Measurements from ENCODE around the gene CARS1. TPM values are rescaled to one million over a fixed set of nuclear protein-coding genes. Genes with fewer than 3 reads are reported as not detected.

Gene CARS1
- total and polyA plus RNA-seq, 9 of the 15 experiments (the other 6 are each of a cell fraction or from before 2014, with no cell fraction given) = 14.4 to 106 (median 73.6) TPM

DNA sequence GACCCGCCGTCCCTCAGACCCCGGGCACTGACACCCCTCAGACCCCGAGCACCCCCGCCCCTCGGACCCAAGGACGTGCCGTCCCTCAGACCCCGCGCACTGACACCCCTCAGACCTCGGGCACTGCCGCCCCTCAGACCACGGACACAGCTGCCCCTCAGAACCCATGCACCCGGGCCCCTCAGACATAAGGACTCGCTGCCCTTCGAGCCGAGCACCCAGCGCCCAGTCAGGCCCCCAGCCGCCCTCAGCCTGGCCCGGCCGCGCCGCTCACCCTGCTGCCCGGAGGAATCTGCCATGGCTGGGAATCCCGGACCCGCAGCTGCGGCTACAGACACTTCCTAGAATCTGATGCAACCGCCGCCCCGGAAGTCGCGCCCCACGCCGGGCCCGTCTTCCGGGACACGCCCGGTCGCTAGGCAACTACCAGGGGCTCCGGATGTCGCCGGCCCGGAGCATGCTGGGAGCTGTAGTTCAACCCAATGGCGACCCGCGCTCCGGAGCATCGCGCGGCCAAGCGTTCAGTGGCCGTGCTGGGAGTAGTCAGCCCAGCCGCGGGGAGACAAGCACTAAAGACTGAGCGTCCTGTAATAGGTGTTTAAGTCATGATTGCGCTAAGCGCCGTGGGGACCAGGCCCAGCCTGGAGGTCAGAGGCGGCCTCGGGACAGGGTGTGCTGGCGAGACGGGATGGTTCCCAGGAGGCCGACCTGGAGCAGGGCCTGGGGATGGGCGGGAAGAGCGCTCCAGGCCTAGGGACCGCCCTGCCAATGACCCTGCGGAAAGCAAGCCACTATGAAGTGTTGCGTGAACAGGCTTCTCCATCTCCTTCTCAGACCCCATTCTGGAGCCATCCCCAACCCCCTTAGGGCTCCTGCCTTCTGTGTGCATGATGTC, at the start of gene CARS1 (continued):
- TF ChIP-seq ASH1L (IDR thresholded peaks at IDR 0.05; ENCODE audit: borderline replicate concordance, low read depth, partially characterized antibody) (no peak), ESRRA (IDR thresholded peaks at IDR 0.05; ENCODE audit: borderline replicate concordance, low read depth) (peak; percentile 44; the same call in 1 of the 2 replicates), RBM14 (IDR thresholded peaks at IDR 0.05; ENCODE audit: borderline replicate concordance, insufficient read depth, low read depth, low read length) (no peak), NFIC (IDR thresholded peaks at IDR 0.05) (no peak), ETS1 (conservative IDR thresholded peaks at IDR 0.05; ENCODE audit: control insufficient read depth, low read depth, low read length) (peak; percentile 99), ESRRB (CRISPR knock-in tag; IDR thresholded peaks at IDR 0.05; ENCODE audit: borderline replicate concordance) (no peak), PHF8 (IDR thresholded peaks at IDR 0.05; ENCODE audit: borderline replicate concordance, low read length) (peak; percentile 82), KHSRP (IDR thresholded peaks at IDR 0.05) (no peak), ZSCAN29 (IDR thresholded peaks at IDR 0.05) (no peak), HMGN3 (IDR thresholded peaks at IDR 0.05; ENCODE audit: borderline replicate concordance, extremely low read depth, insufficient read length, low read depth, low read length) (peak; percentile 88), GATAD2A (IDR thresholded peaks at IDR 0.05) (no peak), C11orf30 (IDR thresholded peaks at IDR 0.05; ENCODE audit: low read depth) (peak; percentile 10; the same call in 1 of the 2 replicates), KAT7 (CRISPR knock-in tag; IDR thresholded peaks at IDR 0.05; ENCODE audit: borderline replicate concordance) (peak; percentile 89; the same call in 1 of the 2 replicates), GATAD2B (IDR thresholded peaks at IDR 0.05; ENCODE audit: borderline replicate concordance) (no peak), RBFOX2 (IDR thresholded peaks at IDR 0.05; ENCODE audit: low read depth, low read length) (peak; percentile 100)
- TF ChIP-seq, protein P1, sequence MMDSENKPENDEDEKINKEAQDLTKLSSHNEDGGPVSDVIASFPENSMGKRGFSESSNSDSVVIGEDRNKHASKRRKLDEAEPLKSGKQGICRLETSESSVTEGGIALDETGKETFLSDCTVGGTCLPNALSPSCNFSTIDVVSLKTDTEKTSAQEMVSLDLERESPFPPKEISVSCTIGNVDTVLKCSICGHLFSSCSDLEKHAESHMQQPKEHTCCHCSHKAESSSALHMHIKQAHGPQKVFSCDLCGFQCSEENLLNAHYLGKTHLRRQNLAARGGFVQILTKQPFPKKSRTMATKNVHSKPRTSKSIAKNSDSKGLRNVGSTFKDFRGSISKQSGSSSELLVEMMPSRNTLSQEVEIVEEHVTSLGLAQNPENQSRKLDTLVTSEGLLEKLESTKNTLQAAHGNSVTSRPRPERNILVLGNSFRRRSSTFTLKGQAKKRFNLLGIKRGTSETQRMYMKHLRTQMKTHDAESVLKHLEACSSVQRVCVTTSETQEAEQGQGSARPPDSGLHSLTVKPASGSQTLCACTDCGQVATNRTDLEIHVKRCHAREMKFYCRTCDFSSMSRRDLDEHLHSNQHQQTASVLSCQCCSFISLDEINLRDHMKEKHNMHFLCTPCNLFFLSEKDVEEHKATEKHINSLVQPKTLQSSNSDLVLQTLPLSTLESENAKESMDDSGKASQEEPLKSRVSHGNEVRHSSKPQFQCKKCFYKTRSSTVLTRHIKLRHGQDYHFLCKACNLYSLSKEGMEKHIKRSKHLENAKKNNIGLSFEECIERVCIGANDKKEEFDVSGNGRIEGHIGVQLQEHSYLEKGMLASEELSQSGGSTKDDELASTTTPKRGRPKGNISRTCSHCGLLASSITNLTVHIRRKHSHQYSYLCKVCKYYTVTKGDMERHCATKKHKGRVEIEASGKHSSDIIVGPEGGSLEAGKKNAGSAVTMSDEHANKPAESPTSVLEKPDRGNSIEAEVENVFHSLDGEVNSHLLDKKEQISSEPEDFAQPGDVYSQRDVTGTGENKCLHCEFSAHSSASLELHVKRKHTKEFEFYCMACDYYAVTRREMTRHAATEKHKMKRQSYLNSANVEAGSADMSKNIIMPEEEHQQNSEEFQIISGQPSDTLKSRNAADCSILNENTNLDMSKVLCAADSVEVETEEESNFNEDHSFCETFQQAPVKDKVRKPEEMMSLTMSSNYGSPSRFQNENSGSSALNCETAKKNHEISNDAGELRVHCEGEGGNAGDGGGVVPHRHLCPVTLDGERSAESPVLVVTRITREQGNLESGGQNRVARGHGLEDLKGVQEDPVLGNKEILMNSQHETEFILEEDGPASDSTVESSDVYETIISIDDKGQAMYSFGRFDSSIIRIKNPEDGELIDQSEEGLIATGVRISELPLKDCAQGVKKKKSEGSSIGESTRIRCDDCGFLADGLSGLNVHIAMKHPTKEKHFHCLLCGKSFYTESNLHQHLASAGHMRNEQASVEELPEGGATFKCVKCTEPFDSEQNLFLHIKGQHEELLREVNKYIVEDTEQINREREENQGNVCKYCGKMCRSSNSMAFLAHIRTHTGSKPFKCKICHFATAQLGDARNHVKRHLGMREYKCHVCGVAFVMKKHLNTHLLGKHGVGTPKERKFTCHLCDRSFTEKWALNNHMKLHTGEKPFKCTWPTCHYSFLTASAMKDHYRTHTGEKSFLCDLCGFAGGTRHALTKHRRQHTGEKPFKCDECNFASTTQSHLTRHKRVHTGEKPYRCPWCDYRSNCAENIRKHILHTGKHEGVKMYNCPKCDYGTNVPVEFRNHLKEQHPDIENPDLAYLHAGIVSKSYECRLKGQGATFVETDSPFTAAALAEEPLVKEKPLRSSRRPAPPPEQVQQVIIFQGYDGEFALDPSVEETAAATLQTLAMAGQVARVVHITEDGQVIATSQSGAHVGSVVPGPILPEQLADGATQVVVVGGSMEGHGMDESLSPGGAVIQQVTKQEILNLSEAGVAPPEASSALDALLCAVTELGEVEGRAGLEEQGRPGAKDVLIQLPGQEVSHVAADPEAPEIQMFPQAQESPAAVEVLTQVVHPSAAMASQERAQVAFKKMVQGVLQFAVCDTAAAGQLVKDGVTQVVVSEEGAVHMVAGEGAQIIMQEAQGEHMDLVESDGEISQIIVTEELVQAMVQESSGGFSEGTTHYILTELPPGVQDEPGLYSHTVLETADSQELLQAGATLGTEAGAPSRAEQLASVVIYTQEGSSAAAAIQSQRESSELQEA (IDR thresholded peaks at IDR 0.05; ENCODE audit: low read depth) = no peak
- TF ChIP-seq, protein P2, sequence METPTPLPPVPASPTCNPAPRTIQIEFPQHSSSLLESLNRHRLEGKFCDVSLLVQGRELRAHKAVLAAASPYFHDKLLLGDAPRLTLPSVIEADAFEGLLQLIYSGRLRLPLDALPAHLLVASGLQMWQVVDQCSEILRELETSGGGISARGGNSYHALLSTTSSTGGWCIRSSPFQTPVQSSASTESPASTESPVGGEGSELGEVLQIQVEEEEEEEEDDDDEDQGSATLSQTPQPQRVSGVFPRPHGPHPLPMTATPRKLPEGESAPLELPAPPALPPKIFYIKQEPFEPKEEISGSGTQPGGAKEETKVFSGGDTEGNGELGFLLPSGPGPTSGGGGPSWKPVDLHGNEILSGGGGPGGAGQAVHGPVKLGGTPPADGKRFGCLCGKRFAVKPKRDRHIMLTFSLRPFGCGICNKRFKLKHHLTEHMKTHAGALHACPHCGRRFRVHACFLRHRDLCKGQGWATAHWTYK (CRISPR knock-in tag; IDR thresholded peaks at IDR 0.05) = no peak
